ENCODE results near the gene CTBP2.

CTBP2 gene

DNA sequence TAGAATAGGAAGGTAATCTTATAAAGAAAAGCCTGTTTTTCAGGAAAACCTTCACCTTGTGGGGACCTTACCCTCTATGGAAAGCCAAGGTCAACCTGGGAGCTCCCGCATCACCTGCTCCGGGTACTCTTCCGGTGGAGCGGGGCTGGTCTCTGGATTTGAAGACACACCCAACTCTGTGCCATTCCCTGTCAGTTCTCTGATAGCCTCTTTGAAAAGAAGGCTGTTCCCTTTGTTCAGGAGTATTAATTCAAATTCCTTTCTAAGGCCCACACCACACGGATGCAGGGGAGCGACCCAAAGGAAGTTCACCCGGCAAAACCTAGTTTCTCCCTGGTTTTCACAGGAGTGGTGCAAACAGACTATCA, 10.7 kb downstream of the CTBP2 start:
- in situ Hi-C loops (cut with HindIII; ENCODE audit: low sequenced_read_pairs): loop anchor here (5.0 kb wide), 1 partner anchor 157 kb away; no protein-coding TSS in a partner anchor
- H3K4me3 ChIP-seq (ENCODE audit: low read depth, low read length): no peak overlapping the region
- TF ChIP-seq, protein P1, sequence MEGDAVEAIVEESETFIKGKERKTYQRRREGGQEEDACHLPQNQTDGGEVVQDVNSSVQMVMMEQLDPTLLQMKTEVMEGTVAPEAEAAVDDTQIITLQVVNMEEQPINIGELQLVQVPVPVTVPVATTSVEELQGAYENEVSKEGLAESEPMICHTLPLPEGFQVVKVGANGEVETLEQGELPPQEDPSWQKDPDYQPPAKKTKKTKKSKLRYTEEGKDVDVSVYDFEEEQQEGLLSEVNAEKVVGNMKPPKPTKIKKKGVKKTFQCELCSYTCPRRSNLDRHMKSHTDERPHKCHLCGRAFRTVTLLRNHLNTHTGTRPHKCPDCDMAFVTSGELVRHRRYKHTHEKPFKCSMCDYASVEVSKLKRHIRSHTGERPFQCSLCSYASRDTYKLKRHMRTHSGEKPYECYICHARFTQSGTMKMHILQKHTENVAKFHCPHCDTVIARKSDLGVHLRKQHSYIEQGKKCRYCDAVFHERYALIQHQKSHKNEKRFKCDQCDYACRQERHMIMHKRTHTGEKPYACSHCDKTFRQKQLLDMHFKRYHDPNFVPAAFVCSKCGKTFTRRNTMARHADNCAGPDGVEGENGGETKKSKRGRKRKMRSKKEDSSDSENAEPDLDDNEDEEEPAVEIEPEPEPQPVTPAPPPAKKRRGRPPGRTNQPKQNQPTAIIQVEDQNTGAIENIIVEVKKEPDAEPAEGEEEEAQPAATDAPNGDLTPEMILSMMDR (IDR thresholded peaks at IDR 0.05; ENCODE audit: low read depth, low read length, missing control alignments): no peak
- no peak for DNase-seq (ENCODE audit: low read depth)

DNA sequence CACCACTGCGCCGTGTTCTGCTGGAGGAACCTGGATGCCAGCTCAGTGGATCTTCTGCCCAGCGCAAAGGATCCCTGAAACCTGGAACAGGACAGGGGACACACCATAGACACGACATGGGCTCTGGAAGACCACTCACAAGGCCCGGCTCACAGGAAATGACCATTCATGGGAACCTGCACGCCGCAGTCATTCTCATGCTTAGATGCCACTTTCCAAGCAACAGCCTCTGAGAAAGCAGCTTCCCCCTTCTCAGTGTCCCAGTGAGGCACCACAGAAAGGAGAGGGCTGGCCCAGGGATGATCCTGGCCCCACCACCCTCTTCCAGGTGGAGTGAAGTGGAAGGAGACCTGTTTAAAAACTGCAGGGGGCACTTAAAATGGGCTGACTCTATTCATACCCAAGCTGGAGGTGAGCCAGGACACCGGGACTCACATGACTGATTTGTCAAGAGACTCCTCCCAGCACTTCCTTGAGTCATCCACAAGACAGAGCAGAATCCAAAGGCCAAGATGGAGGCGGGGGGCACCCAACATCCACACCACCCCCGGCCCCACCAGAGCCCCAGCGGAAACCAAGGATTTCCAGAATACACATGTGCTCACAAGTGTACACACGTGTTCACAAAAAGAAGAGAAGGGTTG, 11.2 kb downstream of the CTBP2 start:
- DNase-seq (ENCODE audit: low read depth): no peak
- no peak overlapping the region for H3K4me3 ChIP-seq (ENCODE audit: low read depth, low read length)
- TF ChIP-seq, protein P1 (IDR thresholded peaks at IDR 0.05; ENCODE audit: low read depth, low read length, missing control alignments): no peak
- in situ Hi-C loops (cut with HindIII; ENCODE audit: low sequenced_read_pairs): loop anchor here (5.0 kb wide), 1 partner anchor 157 kb away; no protein-coding TSS in a partner anchor

- TF ChIP-seq, protein P1 (IDR thresholded peaks at IDR 0.05; ENCODE audit: low read depth, low read length, missing control alignments): no peak
- in situ Hi-C loops (cut with HindIII; ENCODE audit: low sequenced_read_pairs): loop anchor here (5.0 kb wide), 1 partner anchor 156 kb away; no protein-coding TSS in a partner anchor
- no peak overlapping the region for H3K4me3 ChIP-seq (ENCODE audit: low read depth, low read length)
- DNase-seq (ENCODE audit: low read depth): no peak
These were observed 11.8 kb downstream of the CTBP2 start for GRCh38 chr10:125148528-125148927.

- H3K4me3 ChIP-seq (ENCODE audit: low read depth, low read length): no peak overlapping the region
- in situ Hi-C loops (cut with HindIII; ENCODE audit: low sequenced_read_pairs): loop anchor here (5.0 kb wide), 1 partner anchor 156 kb away; no protein-coding TSS in a partner anchor
- no peak for DNase-seq (ENCODE audit: low read depth)
- TF ChIP-seq, protein P1 (IDR thresholded peaks at IDR 0.05; ENCODE audit: low read depth, low read length, missing control alignments): no peak
These were observed 12.4 kb downstream of the CTBP2 start for GRCh38 chr10:125147971-125148439.

- no peak overlapping the region for H3K4me3 ChIP-seq (ENCODE audit: low read depth, low read length)
- TF ChIP-seq, protein P1 (IDR thresholded peaks at IDR 0.05; ENCODE audit: low read depth, low read length, missing control alignments): no peak
- DNase-seq (ENCODE audit: low read depth): no peak
- in situ Hi-C loops (cut with HindIII; ENCODE audit: low sequenced_read_pairs): loop anchor here (5.0 kb wide), 1 partner anchor 155 kb away; no protein-coding TSS in a partner anchor
These were observed 13.4 kb downstream of the CTBP2 start for GRCh38 chr10:125146791-125147579.

GRCh38 chr10:125145636-125146035, 14.7 kb downstream of the CTBP2 start:
- no peak overlapping the region for H3K4me3 ChIP-seq (ENCODE audit: low read depth, low read length)
- in situ Hi-C loops (cut with HindIII; ENCODE audit: low sequenced_read_pairs): loop anchor here (5.0 kb wide), 1 partner anchor 153 kb away; no protein-coding TSS in a partner anchor
- DNase-seq (ENCODE audit: low read depth): no peak
- TF ChIP-seq, protein P1 (IDR thresholded peaks at IDR 0.05; ENCODE audit: low read depth, low read length, missing control alignments): no peak
